NCI-H1092 treated with DMSO at 0.1 percent for 48 hours (cell line): ENCODE results near the gene SLC4A2.
A peak's percentile ranks its signal among the peaks of the same experiment; 100 is the strongest.
"Not testable (repeated sequence)": the region's sequence is repeated elsewhere in the genome, so short reads cannot be mapped to it uniquely, and the experiment has no call there.

Experiments used
- DNase-seq: peaks from one replicate; lab custom pipeline; 2025; lab: John Stamatoyannopoulos, UW

Gene SLC4A2, protein sequence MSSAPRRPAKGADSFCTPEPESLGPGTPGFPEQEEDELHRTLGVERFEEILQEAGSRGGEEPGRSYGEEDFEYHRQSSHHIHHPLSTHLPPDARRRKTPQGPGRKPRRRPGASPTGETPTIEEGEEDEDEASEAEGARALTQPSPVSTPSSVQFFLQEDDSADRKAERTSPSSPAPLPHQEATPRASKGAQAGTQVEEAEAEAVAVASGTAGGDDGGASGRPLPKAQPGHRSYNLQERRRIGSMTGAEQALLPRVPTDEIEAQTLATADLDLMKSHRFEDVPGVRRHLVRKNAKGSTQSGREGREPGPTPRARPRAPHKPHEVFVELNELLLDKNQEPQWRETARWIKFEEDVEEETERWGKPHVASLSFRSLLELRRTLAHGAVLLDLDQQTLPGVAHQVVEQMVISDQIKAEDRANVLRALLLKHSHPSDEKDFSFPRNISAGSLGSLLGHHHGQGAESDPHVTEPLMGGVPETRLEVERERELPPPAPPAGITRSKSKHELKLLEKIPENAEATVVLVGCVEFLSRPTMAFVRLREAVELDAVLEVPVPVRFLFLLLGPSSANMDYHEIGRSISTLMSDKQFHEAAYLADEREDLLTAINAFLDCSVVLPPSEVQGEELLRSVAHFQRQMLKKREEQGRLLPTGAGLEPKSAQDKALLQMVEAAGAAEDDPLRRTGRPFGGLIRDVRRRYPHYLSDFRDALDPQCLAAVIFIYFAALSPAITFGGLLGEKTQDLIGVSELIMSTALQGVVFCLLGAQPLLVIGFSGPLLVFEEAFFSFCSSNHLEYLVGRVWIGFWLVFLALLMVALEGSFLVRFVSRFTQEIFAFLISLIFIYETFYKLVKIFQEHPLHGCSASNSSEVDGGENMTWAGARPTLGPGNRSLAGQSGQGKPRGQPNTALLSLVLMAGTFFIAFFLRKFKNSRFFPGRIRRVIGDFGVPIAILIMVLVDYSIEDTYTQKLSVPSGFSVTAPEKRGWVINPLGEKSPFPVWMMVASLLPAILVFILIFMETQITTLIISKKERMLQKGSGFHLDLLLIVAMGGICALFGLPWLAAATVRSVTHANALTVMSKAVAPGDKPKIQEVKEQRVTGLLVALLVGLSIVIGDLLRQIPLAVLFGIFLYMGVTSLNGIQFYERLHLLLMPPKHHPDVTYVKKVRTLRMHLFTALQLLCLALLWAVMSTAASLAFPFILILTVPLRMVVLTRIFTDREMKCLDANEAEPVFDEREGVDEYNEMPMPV

DNA sequence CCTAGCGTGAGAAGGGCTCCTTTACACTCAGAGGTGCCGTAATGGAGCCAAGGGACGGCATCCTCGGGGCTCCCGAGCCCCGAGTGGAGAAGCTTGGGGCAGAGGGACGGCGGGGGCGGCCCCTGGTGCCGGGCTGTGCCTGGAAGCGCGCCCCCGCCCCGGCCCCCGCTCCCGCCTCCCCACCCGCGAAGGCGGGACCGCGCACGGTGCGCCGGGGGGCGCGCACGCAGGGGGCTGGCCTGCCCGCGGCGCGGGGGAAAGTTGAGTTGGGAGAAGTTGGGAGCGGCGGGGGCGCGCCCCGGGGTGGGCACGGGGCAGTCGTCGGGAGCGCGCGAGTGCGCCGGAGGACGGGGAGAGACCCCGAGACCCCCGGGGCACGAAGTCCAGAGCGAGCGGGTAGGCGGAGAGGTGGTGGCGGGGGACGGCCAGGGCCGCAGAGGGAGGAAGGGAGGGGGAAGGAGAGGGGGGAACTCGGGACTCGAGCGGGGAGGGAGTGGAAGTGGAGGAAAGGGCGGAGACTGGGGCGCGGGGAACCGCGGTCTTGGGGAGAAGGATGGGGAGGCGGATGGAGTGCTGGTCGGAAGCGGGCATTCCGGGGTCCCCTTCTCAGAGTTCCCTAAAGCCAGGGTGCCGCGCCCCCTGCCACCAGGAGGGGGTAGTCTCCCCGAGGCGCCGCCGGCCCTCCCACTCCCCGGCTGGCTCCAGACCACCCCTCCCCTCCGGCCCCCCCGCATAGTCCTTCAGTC is at the start of gene SLC4A2:
Gene SLC4A2 (plus strand): TSS at position 223 of the 746 bp plus-strand sequence. CDS start 2,399 bp downstream, outside the sequence.
- DNase-seq = peak; percentile 67

DNA sequence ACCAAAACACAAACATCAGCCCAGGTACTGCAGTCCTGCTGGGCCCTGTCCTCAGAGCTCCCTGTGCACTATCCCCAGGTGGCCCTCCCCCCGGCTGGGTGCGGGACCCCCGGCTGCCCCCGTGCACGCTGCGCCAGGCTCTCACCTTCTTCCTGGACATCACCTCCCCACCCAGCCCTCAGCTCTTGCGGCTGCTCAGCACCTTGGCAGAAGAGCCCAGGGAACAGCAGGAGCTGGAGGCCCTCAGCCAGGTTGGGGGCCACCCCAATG is 49.4 kb upstream of the SLC4A2 start:
- DNase-seq = no peak

DNA sequence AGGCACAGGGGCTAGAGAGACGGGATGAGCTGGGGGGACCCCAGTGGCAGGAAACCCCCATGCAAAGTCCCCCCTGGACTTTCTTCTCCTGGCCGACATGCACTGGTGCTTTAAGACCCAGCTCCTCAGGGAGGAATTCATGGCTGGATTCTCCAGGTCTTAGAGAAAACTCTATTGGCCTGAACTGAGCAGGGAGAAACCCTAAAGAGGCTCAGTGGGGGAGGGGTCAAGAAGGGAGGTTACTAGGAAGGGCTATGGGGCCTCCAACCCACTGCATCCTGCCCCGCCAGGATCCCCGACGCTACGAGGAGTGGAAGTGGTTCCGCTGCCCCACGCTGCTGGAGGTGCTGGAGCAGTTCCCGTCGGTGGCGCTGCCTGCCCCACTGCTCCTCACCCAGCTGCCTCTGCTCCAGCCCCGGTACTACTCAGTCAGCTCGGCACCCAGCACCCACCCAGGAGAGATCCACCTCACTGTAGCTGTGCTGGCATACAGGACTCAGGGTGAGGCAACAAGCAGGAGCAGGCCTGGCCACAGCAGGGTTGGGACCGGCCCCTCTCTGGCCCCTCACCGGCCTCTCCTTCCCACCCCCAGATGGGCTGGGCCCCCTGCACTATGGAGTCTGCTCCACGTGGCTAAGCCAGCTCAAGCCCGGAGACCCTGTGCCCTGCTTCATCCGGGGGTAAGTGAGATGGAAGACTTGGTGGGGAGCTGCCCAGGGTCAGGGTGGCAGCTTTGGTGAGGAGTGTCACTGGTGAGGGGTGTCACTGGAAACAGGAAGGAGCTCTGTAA is 48.9 kb upstream of the SLC4A2 start:
- DNase-seq = no peak

DNA sequence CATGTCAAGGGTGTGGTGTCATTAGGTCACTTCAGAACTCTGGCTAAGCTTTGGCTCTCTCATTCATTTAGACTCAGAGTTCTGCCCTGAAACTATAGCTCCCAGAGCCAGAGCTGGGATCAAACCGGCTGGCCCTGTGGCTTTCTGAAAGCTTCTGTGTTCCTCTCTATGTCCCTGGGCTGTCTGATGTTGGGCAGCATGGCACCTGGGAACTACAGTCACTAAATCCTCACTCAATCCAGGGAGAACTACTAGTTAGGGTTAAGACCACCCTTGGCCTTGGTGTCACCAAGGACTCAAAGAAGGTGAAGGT is 48.3 kb upstream of the SLC4A2 start:
- DNase-seq = no peak

DNA sequence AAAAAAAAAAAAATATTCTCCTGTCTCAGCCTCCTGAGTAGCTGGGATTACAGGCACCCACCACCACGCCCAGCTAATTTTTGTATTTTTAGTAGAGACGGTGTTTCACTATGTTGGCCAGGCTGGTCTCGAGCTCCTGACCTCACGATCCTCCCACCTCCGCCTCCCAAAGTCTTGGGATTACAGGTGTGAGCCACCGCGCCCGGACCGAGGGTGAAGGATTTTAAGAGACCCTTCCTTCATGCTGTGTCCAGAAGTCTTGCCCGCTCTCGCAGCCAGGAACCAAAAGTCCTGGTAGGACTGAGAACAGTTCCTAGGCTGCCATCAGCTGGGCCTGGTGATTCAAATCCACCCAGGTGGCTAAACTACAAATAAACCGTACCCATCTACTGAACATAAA is 47.8 kb upstream of the SLC4A2 start:
- DNase-seq = not testable (repeated sequence)

DNA sequence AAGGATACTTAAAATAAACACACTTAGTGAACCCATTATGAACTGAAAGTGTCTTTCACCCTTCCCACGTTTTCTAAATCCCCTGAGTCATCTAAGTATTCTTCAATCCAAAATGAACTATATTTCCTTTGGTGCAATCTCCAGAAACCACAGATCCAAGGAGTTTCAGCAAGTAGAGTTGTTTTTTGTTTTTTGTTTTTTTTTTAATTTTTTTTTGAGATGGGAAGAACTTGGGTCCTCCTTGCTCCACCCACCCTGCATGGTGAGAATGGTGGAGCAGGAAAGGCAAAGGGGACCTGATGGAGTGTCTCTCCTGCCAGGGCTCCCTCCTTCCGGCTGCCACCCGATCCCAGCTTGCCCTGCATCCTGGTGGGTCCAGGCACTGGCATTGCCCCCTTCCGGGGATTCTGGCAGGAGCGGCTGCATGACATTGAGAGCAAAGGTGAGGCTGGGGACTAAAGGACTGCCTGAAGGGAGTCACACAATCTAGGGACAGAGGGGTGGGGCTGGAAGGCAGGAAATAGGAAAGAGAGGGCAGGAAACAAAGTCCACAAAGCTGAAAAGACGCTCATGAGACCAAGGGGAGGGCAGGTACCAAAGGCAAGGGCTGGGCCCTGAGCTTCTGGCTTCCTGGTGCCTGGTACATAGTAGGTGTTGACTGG is 47.2 kb upstream of the SLC4A2 start:
- no peak for DNase-seq

DNA sequence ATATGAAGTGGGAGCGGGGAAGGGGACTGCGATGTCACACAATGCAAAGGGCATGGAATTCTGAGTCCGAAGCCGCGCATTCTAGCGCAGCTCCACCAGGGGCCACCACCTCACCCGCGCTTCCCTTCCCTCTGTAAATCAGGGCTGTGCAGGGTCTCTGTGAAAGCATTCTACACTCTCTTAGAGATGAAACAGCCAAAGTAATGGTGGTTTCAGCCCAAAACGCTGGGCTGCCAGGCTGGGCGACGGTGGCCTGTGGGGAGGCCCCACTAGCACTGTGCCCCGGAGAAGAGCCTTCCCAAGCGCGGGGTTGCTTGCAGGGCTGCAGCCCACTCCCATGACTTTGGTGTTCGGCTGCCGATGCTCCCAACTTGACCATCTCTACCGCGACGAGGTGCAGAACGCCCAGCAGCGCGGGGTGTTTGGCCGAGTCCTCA is 46.5 kb upstream of the SLC4A2 start:
- peak; percentile 26 for DNase-seq

DNA sequence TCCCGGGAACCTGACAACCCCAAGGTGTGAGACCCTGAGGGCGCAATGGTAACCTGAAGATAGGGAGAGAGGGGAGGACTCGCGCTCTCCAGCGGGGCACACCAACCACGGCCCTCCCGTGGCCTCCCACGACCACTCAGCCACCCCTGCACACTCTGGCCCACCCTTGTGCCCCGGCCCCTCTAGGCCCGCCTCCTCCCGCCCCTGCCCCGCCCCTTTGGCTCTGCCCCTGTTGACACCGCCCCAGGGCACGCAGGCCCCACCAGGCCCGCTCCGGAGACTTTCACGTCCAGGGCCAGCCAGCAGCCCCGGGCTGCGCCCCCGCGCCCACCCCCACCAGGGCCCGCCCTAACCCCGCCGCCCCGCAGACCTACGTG is 46.0 kb upstream of the SLC4A2 start:
- peak; percentile 40 for DNase-seq

DNA sequence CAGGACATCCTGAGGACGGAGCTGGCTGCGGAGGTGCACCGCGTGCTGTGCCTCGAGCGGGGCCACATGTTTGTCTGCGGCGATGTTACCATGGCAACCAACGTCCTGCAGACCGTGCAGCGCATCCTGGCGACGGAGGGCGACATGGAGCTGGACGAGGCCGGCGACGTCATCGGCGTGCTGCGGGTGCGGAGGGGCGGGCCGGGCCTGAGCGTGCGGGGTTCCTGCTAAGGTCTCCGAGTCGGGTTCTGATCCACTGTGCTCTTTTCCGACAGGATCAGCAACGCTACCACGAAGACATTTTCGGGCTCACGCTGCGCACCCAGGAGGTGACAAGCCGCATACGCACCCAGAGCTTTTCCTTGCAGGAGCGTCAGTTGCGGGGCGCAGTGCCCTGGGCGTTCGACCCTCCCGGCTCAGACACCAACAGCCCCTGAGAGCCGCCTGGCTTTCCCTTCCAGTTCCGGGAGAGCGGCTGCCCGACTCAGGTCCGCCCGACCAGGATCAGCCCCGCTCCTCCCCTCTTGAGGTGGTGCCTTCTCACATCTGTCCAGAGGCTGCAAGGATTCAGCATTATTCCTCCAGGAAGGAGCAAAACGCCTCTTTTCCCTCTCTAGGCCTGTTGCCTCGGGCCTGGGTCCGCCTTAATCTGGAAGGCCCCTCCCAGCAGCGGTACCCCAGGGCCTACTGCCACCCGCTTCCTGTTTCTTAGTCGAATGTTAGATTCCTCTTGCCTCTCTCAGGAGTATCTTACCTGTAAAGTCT is 45.5 kb upstream of the SLC4A2 start:
- DNase-seq = peak; percentile 52

DNA sequence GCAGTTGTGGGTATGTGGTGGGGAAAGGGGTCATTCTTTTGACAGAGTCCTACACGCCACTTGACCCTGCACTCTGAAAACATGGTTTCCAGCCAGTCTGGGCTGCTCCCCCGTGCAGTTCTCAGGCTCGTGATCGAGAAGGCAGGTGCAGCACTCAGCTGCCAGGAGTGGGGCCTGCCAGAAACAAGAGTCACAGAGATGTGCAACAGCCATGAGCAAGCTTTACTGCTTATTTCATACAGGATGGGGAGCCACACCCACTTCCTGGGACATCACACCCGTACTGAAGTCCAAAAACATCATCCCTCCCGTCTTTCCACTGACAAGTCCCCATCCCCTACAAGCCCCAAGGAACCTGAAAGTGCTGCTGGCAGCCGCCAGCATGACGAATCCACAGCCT is 44.4 kb upstream of the SLC4A2 start:
- no peak for DNase-seq

DNA sequence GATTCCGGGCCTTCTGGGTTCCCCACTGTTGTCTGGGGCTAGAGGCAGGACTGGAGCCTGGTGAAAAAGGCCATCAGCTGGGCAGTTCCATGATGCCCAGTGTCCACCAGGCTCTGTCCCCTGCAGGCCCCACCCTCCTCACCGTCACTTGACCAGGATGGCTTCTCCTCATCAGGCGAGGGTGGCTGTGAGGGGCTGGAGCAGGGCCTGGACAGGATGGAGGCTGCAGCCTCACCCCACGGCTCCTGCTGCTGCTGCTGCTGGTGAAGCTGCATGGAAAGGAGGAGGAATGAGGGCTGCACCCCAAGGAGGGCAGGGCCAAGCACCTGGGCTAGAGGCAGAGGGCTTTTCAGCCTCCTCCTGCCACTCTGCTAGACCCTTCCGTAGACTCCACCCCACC is 43.4 kb upstream of the SLC4A2 start:
- DNase-seq = no peak

DNA sequence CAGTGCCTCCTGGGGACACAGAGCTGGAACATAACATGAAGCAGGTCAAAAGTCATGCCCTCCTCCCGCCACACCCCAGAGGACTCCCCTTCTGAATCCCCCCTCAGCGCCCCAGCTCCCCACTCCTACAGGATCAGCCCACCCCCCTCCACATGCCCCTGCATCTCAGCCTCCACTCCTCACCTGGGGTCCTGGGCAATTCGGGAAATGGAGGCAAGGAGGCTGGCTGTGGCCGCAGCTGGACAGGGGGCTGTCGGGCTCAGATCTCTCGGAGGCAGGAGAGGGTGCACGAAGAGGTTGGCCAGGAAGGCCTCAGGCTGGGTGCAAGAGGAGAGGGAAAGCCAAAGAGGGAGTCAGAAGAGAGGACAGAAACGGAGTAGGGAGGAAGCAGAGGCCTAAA is 42.9 kb upstream of the SLC4A2 start:
- no peak for DNase-seq

DNA sequence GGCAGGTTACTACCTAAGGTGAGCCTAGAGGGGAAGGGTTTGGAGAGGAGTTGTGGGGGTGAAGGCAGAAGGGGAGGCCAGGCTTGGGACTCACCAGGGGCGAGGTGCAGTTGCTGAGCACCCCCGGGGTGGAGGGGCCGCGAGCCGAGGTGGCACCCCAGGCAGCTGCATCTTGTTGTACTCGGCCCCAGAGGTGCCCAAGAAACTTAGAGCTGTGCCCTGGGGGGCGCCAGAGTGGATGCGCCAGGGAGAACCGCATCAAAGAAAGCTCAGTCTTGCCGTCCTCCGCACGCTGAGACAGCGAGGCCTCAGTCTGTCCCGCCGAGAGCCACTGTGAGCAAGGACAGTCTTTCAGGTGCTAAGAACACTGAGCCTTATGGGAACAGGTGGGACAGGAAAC is 42.4 kb upstream of the SLC4A2 start:
- DNase-seq = no peak

DNA sequence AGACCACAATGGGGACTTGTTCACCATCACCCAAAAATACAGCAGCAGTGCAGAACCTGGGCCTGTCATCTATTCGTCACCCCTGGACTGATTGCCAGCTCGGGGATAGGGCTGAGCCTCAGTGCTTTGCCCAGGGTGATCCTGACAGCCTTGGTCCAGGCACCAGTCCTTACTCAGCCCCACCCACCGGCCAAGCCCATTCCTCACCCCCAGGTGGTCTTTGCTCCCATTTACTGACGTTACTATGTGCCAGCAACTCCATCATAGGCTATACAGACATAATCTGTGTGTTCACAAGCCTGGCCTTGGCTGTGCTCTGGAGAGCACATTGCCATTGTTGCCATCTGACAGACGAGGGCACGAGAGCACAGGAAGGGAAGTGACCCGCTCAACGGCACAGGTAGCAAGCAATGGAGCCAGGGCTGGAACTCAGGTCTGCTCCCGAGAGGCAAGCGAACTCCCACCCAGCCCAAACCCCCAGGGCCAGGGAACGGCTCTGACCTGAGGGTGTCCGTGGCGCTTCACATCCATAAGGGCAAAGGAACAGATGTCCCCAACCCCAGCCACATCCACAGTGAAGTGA is 41.9 kb upstream of the SLC4A2 start:
- no peak for DNase-seq

DNA sequence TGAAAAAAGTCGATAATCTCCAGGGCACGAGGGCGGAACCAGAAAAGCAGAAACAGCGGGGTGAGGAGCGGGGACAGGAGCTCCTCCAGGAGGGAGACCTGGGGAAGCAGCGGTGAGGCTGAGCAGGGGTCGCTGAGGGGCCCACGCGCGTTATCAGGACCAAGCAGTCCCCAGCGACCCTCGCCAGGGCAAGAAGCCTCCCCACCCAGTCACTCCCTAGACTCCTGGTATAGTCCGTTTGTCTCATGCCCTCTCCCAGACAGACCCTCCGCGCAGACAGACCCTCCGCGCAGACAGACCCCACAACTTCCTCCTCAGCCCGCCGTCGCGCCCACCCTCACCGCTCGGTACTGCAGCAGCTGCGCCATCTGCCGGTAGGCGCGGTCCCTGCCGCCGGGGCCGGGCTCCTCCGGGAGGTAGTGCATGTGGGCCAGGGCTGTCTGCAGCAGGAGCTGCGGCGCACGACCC is 41.4 kb upstream of the SLC4A2 start:
- peak; percentile 73 for DNase-seq

DNA sequence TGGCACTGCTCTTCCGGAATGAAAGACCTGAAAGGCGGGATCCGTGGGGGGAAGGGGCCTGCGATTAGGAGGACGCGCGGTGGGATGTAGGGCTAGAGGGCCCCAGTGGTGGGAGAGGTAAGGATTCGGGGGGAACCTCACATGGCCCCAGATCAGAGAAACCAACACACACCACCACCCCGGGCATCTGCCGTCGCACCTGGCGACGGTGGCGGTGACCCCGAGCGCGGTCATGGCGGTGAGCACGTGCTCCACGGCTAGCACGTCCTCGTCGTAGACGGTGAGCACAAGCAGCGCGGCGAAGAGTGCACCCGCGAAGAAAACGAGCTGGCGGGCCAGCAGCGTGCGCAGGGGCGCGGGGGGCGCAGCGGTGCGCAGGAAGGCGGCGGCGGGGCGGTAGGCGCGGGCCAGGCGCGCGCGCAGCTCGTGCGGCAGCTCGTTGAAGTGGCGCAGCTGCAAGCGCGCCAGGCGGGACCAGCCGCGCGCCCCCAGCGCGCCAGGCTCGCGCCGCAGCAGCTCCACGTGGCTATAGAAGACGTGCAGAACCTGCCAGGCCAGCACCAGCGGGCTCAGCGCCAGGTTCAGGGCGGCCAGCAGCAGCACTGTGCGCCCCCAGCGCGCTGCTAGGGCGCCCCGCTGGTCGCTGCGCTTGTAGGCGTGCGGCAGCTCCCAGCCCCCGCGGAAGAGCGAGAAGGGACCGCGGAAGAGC is 40.8 kb upstream of the SLC4A2 start:
- DNase-seq = peak; percentile 58

DNA sequence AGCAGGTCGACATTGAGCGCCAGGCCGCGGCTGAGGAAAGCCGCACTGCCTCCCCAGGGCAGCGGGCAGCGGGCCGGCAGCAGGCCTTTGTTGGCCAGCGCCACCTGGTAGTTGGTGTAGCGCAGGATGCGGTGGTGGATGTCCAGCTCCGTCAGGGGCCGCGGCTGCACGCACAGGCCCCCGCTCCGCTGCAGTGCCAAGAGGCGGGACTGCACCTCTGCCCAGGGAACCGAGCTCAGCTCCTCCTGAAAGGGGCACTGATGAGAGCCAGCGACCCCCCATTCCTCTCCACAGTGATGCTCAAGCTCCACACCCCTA is 40.3 kb upstream of the SLC4A2 start:
- DNase-seq = no peak

DNA sequence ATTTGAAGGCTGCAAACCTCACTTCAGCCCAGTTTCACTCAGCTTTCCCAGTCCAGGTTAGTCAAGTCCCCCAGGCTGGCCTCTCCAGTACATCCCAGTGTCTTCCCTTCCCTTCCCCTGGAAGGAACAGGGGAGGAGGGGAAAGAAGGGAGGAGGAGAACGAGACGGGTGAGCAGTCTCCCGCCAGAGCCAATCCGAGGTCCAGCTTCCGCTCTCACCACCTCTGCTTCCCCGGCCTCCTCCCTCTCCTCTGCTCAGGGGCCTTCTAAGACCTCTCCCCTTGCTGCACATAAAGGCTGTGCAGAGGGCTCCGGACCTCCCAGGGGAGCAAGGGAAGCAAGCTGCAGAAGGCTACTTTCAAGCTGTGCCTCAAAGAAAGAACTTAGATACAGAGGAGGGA is 39.2 kb upstream of the SLC4A2 start:
- DNase-seq = no peak

DNA sequence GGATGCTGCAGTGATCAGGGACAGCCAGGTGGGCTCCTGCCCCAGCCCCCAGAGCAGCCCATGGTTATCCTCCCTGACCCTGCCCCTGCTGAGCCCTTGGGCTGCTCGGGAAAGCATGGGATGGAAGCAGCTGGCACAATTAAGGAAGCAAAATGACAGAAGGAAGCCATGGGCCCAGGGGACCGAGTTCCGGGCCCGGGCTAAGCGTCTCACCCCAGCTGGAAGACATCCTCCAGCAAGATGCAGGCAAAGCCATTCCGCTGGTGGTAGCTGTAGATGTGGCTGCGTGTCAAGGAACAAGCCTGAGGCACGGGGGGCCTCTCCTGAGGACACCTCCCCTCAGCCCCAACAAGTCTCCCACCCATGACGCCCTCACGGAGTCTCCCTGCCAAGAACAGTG is 36.2 kb upstream of the SLC4A2 start:
- DNase-seq = no peak
